Epithelial cell of proximal tubule (primary cell): Measurements from ENCODE around the gene SERP1. TPM values are rescaled to one million over a fixed set of nuclear protein-coding genes. Genes with fewer than 3 reads are reported as not detected.

ENCODE experiments used
- DNase-seq: peaks from one replicate; pipeline ENCODE4 v3.0.0-alpha.2; 2011; ENCODE audit warnings: low read depth
- H3K4me3 ChIP-seq: 2 replicates; pipeline ENCODE4 v1.5.1; 2011; ENCODE audit warnings: low read depth, mild to moderate bottlenecking, low read length
- total RNA-seq: library from RNA; depleted of rRNA; stranded (reverse); fragments of >200 nt; gene quantifications from 2 replicates; pipeline ENCODE4 v1.2.3, GENCODE V29; 2015
- TF ChIP-seq, protein P1 (sequence below): conservative IDR thresholded peaks from 2 replicates; pipeline ENCODE4 v1.5.1; 2012; ENCODE audit warnings: low read depth, mild to moderate bottlenecking, low read length

The SERP1 gene
- total RNA-seq, 1 donor from 2014 or later = 227 TPM

GRCh38 chr3:150581174-150581573, 34.9 kb upstream of the SERP1 start:
- no peak for DNase-seq
- TF ChIP-seq, protein P1, sequence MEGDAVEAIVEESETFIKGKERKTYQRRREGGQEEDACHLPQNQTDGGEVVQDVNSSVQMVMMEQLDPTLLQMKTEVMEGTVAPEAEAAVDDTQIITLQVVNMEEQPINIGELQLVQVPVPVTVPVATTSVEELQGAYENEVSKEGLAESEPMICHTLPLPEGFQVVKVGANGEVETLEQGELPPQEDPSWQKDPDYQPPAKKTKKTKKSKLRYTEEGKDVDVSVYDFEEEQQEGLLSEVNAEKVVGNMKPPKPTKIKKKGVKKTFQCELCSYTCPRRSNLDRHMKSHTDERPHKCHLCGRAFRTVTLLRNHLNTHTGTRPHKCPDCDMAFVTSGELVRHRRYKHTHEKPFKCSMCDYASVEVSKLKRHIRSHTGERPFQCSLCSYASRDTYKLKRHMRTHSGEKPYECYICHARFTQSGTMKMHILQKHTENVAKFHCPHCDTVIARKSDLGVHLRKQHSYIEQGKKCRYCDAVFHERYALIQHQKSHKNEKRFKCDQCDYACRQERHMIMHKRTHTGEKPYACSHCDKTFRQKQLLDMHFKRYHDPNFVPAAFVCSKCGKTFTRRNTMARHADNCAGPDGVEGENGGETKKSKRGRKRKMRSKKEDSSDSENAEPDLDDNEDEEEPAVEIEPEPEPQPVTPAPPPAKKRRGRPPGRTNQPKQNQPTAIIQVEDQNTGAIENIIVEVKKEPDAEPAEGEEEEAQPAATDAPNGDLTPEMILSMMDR = no peak

GRCh38 chr3:150577855-150578254, 31.6 kb upstream of the SERP1 start:
- no peak for DNase-seq
- TF ChIP-seq, protein P1 = peak; percentile 20
- H3K4me3 ChIP-seq = no peak overlapping the region

More at GRCh38 chr3:150581174-150581573, 34.9 kb upstream of the SERP1 start:
- H3K4me3 ChIP-seq = no peak overlapping the region

DNA sequence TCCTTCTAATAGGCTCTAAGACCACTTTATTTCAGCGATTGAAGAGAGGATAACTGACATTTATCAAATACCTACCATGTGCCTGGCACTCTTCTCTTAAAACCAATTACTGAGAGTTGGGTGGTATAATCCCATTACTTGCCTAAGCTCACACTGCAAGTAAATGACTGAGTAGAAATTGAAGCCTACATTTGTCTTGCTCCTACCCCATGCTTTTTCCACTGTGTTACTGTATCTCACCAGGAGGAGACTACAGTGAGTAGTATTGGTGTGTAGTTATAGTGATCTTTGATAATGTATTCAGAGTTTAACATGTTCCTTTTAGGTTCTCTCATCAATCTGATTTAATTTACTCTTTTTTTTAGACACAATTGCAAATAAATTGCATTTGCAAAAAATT, 21.0 kb upstream of the SERP1 start:
- no peak for DNase-seq
- TF ChIP-seq, protein P1 = no peak

DNA sequence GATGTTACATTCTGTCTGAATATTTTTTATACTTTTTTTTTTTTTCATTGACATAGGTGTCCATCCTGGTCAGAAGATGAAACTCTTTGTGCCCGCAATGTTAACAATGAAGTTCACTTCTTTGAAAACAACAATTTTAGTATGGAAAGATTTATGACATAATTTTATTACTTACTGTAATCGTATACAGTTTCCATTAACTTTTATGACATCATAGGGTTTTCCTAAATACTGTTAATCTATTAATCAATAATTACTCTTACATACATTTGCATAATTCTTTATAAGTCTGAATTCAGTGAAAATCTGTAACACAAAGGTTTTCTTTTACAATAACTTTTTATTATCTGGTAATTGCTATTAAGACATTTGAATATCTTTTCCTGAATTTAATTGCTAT, 17.9 kb upstream of the SERP1 start:
- DNase-seq = no peak
- no peak overlapping the region for H3K4me3 ChIP-seq
- TF ChIP-seq, protein P1 = no peak

More for the DNA sequence above, 21.0 kb upstream of the SERP1 start:
- no peak overlapping the region for H3K4me3 ChIP-seq

GRCh38 chr3:150557725-150558124, 11.4 kb upstream of the SERP1 start:
- TF ChIP-seq, protein P1 = no peak
- no peak for DNase-seq
- H3K4me3 ChIP-seq = no peak overlapping the region

GRCh38 chr3:150556792-150557191, 10.5 kb upstream of the SERP1 start:
- DNase-seq = no peak
- no peak overlapping the region for H3K4me3 ChIP-seq
- TF ChIP-seq, protein P1 = no peak

DNA sequence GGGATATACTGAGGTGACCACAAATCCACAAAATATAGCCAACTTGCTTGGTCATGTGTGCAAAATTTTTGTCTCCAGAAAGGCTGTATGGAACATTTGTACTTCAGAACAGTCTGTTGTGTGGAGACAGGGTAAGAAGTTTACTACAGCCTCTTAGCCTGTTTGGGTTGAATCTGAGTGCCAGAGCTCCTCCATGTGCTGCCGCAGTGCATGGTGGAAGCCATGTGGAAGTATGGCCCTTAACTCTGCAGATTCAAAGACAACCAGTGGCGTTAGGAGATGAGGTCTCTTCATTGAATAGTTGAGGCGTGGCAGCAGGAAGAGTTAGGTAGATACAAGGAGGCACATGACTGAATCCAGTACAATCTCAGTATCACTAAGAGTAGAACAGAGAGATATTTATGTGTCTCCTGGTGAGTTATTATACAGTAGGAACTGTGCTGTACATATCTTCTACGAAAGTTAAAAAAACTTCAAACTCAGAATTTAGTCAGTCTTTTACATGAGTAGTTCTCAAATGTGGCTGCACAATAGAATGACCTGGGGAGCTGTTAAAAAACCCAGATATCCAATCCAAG, 9.7 kb upstream of the SERP1 start:
- no peak for DNase-seq
- TF ChIP-seq, protein P1 = no peak
- H3K4me3 ChIP-seq = no peak overlapping the region
